Fibroblast of the conjunctiva (primary cell): ENCODE measurements around the gene ATP8B3.
"Not testable (repeated sequence)": the region's sequence is repeated elsewhere in the genome, so short reads cannot be mapped to it uniquely, and the experiment has no call there.

Experiments used
- DNase-seq: peaks from one replicate; pipeline ENCODE4 v3.0.0-alpha.2; 2010; ENCODE audit warnings: low read depth

ATP8B3 gene

GRCh38 chr19:1769645-1769985, 42.5 kb downstream of the ATP8B3 start:
- DNase-seq = no peak

- DNase-seq = no peak
Observed at GRCh38 chr19:1768918-1769644, 43.0 kb downstream of the ATP8B3 start.

GRCh38 chr19:1768248-1768647, 43.8 kb downstream of the ATP8B3 start:
- DNase-seq = no peak

- DNase-seq = no peak
Observed at GRCh38 chr19:1767464-1767933, 44.6 kb downstream of the ATP8B3 start.

GRCh38 chr19:1766800-1767352, 45.2 kb downstream of the ATP8B3 start:
- DNase-seq = no peak

GRCh38 chr19:1765904-1766799, 45.9 kb downstream of the ATP8B3 start:
- DNase-seq = no peak

- no peak for DNase-seq
Observed at GRCh38 chr19:1765232-1765903, 46.7 kb downstream of the ATP8B3 start.

GRCh38 chr19:1764729-1765128, 47.3 kb downstream of the ATP8B3 start:
- no peak for DNase-seq

- no peak for DNase-seq
Observed at GRCh38 chr19:1763648-1764639, 48.1 kb downstream of the ATP8B3 start.

- DNase-seq = no peak
Observed at GRCh38 chr19:1762243-1763117, 49.6 kb downstream of the ATP8B3 start.

- DNase-seq = no peak
Observed at GRCh38 chr19:1761528-1762242, 50.4 kb downstream of the ATP8B3 start.

- not testable (repeated sequence) for DNase-seq
Observed at GRCh38 chr19:1760786-1761527, 51.1 kb downstream of the ATP8B3 start.

- DNase-seq = no peak
Observed at GRCh38 chr19:1760020-1760419, 52.1 kb downstream of the ATP8B3 start.

GRCh38 chr19:1758959-1759903, 52.8 kb downstream of the ATP8B3 start:
- DNase-seq = no peak

GRCh38 chr19:1758231-1758577, 53.9 kb downstream of the ATP8B3 start:
- DNase-seq = no peak

GRCh38 chr19:1757468-1758230, 54.4 kb downstream of the ATP8B3 start:
- no peak for DNase-seq
